ENCODE results near the gene NQO2.

Gene NQO2

GRCh38 chr6:3011592-3011991, 11.9 kb downstream of the NQO2 start:
- Histone ChIP-seq H3K27me3 (ENCODE audit: insufficient read depth, low read depth) (no peaks in the 10 kb centered on the region), H3K27ac (no peak overlapping the region), H2AFZ (ENCODE audit: low read depth) (no peak overlapping the region), H3K9ac (no peak overlapping the region), H3K4me3 (IDR thresholded peaks at IDR 0.05; ENCODE audit: insufficient read depth, low read depth, low read length) (no peak overlapping the region), H3K79me2 (ENCODE audit: insufficient read depth, low read depth) (no peaks in the 10 kb centered on the region), H3K36me3 (ENCODE audit: insufficient read depth) (no peaks in the 10 kb centered on the region), H3K4me2 (no peak overlapping the region), H3K4me1 (ENCODE audit: low read depth, poor library complexity, severe bottlenecking) (no peaks in the 10 kb centered on the region), H4K20me1 (ENCODE audit: insufficient read depth) (no peaks in the 10 kb centered on the region)
- TF ChIP-seq, protein P1, sequence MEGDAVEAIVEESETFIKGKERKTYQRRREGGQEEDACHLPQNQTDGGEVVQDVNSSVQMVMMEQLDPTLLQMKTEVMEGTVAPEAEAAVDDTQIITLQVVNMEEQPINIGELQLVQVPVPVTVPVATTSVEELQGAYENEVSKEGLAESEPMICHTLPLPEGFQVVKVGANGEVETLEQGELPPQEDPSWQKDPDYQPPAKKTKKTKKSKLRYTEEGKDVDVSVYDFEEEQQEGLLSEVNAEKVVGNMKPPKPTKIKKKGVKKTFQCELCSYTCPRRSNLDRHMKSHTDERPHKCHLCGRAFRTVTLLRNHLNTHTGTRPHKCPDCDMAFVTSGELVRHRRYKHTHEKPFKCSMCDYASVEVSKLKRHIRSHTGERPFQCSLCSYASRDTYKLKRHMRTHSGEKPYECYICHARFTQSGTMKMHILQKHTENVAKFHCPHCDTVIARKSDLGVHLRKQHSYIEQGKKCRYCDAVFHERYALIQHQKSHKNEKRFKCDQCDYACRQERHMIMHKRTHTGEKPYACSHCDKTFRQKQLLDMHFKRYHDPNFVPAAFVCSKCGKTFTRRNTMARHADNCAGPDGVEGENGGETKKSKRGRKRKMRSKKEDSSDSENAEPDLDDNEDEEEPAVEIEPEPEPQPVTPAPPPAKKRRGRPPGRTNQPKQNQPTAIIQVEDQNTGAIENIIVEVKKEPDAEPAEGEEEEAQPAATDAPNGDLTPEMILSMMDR (conservative IDR thresholded peaks at IDR 0.05; ENCODE audit: low read depth, low read length), result no peak

DNA sequence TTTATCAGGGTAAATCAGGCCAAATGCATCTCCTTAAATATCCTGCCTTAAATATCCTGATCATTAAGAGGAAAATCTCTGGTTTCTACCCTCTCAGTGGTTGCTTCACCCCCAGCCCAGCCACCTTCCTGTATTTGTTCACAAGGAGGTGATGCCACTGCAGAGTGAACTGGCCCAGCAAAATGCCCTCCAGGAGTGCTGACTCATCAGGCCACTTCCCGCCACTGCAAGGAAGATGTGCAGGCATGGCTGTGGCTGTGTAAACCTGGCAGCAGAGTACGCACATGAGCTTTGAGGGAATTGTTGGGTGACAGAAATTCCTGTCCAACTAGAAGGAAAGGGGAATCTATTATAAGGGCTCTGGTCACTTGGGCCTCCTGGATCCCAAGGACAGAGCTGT, 13.8 kb downstream of the NQO2 start:
- H3K79me2 ChIP-seq (ENCODE audit: insufficient read depth, low read depth), result no peaks in the 10 kb centered on the region
- H3K4me3 ChIP-seq (IDR thresholded peaks at IDR 0.05; ENCODE audit: insufficient read depth, low read depth, low read length), result no peak overlapping the region
- H3K4me2 ChIP-seq, result no peak overlapping the region
- no peak overlapping the region for H3K27ac ChIP-seq
- H4K20me1 ChIP-seq (ENCODE audit: insufficient read depth), result no peaks in the 10 kb centered on the region
- no peaks in the 10 kb centered on the region for H3K27me3 ChIP-seq (ENCODE audit: insufficient read depth, low read depth)
- TF ChIP-seq, protein P1 (conservative IDR thresholded peaks at IDR 0.05; ENCODE audit: low read depth, low read length), result no peak
- H3K4me1 ChIP-seq (ENCODE audit: low read depth, poor library complexity, severe bottlenecking), result no peaks in the 10 kb centered on the region
- H3K36me3 ChIP-seq (ENCODE audit: insufficient read depth), result no peaks in the 10 kb centered on the region
- no peak overlapping the region for H2AFZ ChIP-seq (ENCODE audit: low read depth)
- no peak overlapping the region for H3K9ac ChIP-seq

DNA sequence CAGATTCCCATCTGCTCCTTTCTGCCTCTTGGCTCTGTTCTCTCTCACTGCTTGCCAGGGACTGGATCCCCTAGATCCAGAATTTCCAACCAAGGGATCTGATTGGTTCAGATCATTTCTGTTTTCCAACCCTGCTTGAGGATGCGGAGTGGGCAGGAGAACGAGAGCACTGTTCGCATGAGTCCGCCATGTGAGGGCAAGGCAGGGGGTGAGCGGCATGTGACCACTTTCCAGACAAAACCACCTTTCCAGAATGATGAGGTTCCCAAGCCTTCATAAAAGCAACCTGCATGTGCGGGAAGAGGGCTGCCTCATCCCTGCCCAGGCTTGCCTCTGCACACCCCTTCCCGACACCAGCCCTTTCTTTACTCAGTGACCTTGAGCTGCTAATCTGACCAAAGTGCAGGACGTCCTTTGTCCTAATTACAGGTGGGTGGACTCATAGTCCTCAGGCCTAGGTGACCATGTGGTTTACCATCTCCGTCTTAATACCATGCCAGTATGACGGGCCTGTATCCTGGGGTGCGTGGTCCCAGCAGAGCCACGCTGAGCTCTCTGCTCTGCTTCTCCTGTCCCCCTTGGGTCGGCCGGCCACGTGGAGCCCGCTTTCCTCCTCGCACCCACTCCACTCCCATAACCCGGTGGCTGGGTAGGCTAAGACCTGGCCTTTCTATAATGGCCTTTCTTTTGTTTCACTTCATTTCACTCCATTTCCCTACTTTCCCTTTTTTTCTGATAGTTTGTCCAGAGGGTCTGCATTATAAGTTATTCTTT, 14.4 kb downstream of the NQO2 start:
- no peaks in the 10 kb centered on the region for H3K27me3 ChIP-seq (ENCODE audit: insufficient read depth, low read depth)
- H3K4me3 ChIP-seq (IDR thresholded peaks at IDR 0.05; ENCODE audit: insufficient read depth, low read depth, low read length), result no peak overlapping the region
- no peak overlapping the region for H2AFZ ChIP-seq (ENCODE audit: low read depth)
- H3K4me1 ChIP-seq (ENCODE audit: low read depth, poor library complexity, severe bottlenecking), result no peaks in the 10 kb centered on the region
- H3K79me2 ChIP-seq (ENCODE audit: insufficient read depth, low read depth), result no peaks in the 10 kb centered on the region
- H3K4me2 ChIP-seq, result no peak overlapping the region
- TF ChIP-seq, protein P1 (conservative IDR thresholded peaks at IDR 0.05; ENCODE audit: low read depth, low read length), result no peak
- H3K9ac ChIP-seq, result no peak overlapping the region
- H3K36me3 ChIP-seq (ENCODE audit: insufficient read depth), result no peaks in the 10 kb centered on the region
- no peak overlapping the region for H3K27ac ChIP-seq
- no peaks in the 10 kb centered on the region for H4K20me1 ChIP-seq (ENCODE audit: insufficient read depth)

GRCh38 chr6:3014675-3015066, 15.0 kb downstream of the NQO2 start:
- Histone ChIP-seq H3K4me3 (IDR thresholded peaks at IDR 0.05; ENCODE audit: insufficient read depth, low read depth, low read length) (no peak overlapping the region), H3K27ac (no peak overlapping the region), H4K20me1 (ENCODE audit: insufficient read depth) (no peaks in the 10 kb centered on the region), H3K27me3 (ENCODE audit: insufficient read depth, low read depth) (no peaks in the 10 kb centered on the region), H2AFZ (ENCODE audit: low read depth) (no peak overlapping the region), H3K4me2 (no peak overlapping the region), H3K9ac (no peak overlapping the region), H3K79me2 (ENCODE audit: insufficient read depth, low read depth) (no peaks in the 10 kb centered on the region), H3K36me3 (ENCODE audit: insufficient read depth) (no peaks in the 10 kb centered on the region), H3K4me1 (ENCODE audit: low read depth, poor library complexity, severe bottlenecking) (no peaks in the 10 kb centered on the region)
- TF ChIP-seq, protein P1 (conservative IDR thresholded peaks at IDR 0.05; ENCODE audit: low read depth, low read length), result no peak

Data from KMS-11 (cell line).